GM18858 (cell line): ENCODE data around the gene ITPA.

Experiments used
- ATAC-seq: cut with Tn5 transposase; IDR thresholded peaks from one replicate; pipeline ENCODE4 v1.9.1; 2021; ENCODE audit not compliant: unreplicated experiment

Gene ITPA

GRCh38 chr20:3227506-3227905, 18.2 kb downstream of the ITPA start:
- no peak for ATAC-seq

GRCh38 chr20:3227936-3228749, 18.8 kb downstream of the ITPA start:
- ATAC-seq = no peak

GRCh38 chr20:3228750-3229032, 19.4 kb downstream of the ITPA start:
- no peak for ATAC-seq

DNA sequence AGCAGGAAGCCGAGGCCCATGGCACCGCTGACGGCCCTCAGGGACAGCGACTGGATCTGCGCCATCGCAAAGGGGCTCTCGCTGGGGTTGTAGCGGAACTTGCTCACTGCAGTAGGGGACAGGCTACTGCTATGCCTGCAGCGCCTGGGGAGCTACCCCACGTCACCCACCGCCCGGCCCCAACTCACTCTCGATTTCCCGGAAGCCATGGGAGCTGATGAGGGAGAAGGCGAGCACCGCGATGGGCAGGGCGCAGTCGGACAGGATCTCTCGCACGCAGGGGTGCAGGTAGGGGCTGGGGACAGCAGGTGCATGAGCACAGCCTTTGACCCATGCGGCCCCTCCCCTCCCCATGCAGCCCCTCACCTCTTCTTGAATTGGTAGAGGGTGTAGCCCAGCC, 19.9 kb downstream of the ITPA start:
- ATAC-seq = no peak

DNA sequence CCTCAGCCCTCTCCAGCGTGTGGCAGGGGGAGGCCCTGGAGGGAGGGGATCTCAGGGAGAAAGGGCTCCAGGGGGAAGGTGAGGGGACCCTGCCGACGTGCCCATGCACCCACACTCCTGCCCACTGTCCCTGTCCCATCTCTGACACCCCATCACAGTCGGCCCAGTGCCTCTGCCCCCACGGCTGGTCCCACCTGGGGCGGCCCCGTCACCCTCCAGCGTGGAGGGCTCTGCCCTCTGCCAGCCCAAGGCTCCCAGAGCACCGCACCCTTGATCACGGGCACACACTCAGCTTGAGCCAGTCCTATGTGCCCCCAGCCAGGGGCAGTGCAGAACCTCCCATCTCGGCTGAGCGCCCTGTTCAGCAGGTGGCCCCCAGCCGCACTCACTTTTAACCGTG, 20.5 kb downstream of the ITPA start:
- no peak for ATAC-seq

GRCh38 chr20:3231116-3231515, 21.8 kb downstream of the ITPA start:
- ATAC-seq = no peak

DNA sequence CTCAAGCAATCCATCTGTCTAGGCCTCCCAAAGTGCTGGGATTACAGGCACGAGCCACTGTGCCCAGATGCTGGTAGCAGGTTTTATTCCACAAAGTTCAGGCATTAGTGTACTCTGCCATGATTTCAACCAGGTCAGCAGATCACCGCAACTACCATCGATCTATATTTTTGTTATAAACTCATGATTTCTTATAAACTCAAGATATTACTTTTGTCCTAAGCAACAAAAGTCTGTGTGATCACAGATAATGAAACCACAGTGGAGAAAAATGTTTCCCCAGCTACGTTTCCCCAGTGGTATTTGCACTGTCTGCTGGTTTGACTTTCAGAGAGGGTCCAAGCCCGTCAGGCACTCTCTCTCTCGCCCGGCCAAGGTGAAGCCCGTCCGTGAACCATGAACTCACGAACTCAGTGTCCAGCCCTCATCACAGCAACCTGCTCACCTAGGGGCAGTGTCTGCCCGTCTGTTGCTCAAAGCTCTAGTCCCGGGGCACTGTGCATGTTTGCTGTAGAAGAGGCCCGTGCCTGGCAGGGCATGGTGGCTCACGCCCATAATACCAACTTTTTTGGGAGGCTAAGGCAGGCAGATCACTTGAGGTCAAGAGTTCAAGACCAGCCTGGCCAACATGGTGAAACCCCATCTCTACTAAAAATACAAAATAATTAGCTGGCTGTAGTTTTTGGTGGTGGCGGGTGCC, 22.7 kb downstream of the ITPA start:
- no peak for ATAC-seq

GRCh38 chr20:3233131-3233990, 24.1 kb downstream of the ITPA start:
- no peak for ATAC-seq

DNA sequence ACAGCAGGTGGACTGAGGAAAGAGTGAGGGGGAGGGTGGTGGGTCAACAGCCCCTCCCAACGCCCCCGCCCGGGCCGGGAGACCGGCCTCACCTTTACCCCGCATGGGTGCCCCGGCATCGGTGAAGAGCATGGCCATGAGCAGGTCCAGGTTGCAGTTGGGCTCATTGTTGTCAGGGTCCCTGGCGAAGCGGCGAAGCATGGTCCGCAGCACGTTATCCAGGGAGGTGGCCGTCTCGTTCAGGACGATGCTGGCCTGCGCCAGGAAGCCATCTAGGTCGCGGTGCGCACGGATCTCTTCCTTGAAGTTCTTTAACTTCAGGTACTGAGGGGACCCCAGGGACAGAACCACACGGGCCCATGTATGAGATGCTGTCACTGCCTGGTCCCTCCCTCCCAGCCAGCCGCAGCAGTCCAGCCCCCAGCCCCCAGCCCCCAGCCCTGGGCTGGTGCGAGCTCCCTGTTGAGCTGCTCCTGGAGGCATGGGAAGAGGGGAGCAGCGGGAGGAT, 24.7 kb downstream of the ITPA start:
- no peak for ATAC-seq

DNA sequence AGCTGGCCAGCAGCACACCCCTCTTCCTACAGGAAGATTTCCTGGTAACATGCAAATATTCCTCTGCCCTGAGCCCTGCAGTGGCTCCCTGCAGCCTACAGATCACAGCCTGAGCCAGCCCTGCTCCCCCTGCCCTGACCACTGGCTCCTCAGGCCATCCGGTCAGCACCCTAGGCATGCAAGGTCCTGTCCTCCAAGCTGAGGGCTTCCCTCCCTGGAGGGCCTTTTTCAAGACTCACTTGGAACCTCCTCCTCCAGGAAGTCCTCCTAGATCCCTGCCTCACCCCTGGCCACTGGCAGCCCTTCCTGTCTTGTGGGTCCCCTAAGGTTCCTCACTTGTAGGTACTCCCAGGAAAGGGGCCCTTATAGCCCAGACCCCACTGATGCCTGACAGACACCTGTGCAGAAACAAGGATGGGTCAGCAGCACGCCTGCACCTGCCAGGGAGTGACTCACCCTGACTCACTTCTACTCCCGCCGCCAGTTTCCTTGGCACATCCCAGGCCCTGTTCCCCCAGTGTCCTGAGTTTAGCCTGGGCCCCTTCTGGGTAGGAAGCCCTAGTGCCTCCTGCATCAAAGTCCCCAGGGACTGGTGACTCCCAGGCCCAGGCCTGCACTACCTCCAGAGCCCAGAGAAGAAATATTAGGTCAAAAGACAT, 26.5 kb downstream of the ITPA start:
- no peak for ATAC-seq

- ATAC-seq = no peak
These were observed 28.0 kb downstream of the ITPA start for GRCh38 chr20:3237011-3237957.

- no peak for ATAC-seq
These were observed 28.8 kb downstream of the ITPA start for GRCh38 chr20:3237958-3238615.

DNA sequence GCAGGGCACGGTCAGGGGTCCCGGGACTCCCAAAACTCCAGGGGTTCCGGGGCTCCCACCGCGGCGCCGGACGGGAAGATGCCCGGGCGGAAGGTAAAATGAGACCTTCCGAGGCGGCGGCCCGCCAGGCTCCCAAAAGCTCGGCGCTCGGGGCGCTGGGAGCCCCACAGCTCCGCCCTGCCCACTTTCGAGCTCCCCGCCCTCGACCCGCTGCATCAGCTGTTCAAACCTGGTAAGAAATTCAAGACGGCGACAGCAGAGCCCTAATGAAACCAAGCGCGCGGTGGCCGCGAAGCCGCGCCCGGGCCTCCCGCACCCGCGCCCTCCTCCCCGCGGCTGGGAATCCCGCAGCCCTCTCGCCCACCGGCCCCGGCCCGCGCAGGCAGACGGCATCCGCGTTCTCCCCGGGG, 29.3 kb downstream of the ITPA start:
- no peak for ATAC-seq

DNA sequence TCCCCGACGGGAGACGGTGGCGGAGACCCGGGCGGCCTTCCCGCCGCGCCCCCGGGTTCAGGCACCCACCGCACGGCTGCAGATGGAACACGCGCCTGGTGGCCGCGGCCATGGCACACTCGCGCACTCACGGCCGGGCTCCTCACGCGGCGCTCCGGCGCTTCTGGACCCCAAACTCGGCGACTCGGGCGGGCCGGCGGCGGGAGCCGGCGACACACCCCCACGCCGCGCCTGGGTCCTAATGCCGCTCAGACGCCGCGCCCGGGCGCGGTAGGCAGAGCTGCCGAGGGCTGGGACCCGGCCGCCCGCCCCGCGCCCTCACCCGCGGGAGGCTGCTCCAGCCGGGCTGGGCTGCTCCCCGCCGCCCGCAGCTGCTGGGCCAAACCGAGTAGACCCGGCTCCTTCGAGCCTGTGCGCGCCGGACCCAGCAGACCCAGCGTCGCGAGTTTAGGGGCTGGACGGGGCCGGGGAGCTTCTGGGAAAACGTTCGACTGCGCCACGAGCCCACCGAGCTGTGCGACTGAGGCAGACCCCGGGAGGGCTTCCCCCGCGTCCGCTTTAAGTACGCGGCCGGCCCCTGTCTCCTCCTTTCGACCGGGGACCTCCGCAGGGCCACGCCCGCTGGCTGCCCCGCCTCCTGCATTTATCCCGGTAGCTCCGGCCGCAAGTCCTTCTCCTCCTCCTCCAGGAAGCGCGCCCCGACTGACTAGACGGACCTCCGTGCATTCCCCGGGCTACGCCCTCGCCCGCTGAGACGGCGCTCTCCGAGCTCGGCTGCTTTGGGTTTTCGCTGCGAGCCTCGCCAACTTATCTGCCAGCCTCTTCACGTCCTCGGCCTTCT, 29.9 kb downstream of the ITPA start, which contains the start of gene SLC4A11:
SLC4A11 (minus strand) TSS at position 165 of the 841 bp plus-strand sequence; CDS start at position 112, 53 bp downstream.
- no peak for ATAC-seq

DNA sequence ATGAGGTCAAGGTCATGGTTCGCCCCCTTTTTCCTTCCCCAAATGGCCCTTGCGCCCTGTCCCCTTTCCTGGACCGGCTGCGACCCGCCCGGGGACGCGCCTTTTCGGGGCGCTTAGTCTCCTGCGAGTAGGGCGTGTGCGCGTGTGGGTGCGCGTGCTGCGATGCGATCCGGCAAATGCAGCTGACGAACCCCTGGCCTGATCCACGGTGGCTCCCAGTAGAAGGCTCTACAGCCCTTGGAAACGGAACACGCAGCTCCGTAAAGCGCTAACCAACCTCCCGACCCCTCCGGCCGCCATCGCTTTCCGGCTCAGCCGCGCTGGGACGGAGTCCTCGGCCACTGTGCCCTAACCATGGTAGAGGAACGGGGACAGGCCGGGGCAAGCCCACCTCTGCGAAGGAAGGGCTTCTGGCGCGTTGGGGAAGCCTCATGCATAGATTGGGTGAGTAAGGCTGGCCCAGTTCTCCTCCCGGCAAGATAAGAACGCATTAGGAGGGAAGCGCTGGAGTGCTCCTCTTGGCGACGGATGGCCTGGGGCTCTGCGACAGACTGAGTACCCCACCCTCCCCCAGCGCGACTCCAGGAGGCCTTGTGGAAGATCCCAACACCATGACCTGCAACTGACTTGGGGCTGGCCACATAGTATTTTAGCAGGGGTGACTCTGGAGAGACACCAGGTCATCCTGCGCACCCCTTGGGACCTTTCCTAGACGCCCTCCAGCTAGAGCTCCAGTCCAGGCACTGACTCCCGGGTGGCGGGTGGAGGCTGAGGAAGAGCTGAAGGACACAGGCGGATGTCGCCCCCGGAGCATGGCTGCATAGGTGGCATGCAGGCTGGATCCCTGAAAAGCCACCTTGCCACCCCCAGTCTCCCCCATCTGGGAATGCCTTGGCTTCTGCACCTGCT, 30.8 kb downstream of the ITPA start:
- ATAC-seq = no peak

DNA sequence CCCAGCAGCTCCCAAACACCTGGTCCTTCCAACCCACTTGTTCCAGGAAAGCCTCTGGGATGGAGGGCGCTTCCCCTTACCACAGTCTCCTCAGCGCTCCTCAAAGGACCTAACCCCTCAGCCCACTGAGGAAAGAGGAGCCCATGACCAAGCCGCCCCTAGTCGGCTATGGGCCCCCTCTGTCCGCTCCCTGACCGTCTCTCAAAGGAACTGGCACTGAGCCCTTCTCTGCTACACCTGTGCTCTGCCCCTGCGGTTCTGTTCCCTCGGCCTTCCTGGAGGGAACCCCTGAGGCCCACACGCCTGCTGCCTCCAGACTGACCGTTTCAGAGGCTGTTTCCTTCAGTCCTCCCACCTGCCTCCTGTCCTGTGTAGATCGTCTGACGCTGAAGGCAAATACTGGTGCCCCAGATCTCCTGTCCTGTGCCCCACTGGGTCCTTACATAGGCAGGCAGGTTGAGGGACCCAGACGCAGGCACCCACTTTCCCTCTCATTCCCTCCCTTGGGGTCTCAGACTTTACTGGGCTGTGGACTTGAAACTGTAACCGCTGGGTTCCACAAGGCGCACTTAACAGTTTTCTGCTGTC, 31.6 kb downstream of the ITPA start:
- no peak for ATAC-seq

GRCh38 chr20:3242172-3242692, 32.9 kb downstream of the ITPA start:
- no peak for ATAC-seq
